Measurements from ENCODE around the gene CADM2.

GRCh38 chr3:85842081-85842480, 883.3 kb downstream of the CADM2 start:
- TF ChIP-seq POLR2AphosphoS5 (IDR thresholded peaks at IDR 0.05; ENCODE audit: borderline replicate concordance, low read depth, low read length) (no peak), EZH2 (IDR thresholded peaks at IDR 0.05) (no peak)

All from SK-N-MC (cell line).